ENCODE data around the gene NSMF.
"Not testable (repeated sequence)": the region's sequence is repeated elsewhere in the genome, so short reads cannot be mapped to it uniquely, and the experiment has no call there.

The NSMF gene

DNA sequence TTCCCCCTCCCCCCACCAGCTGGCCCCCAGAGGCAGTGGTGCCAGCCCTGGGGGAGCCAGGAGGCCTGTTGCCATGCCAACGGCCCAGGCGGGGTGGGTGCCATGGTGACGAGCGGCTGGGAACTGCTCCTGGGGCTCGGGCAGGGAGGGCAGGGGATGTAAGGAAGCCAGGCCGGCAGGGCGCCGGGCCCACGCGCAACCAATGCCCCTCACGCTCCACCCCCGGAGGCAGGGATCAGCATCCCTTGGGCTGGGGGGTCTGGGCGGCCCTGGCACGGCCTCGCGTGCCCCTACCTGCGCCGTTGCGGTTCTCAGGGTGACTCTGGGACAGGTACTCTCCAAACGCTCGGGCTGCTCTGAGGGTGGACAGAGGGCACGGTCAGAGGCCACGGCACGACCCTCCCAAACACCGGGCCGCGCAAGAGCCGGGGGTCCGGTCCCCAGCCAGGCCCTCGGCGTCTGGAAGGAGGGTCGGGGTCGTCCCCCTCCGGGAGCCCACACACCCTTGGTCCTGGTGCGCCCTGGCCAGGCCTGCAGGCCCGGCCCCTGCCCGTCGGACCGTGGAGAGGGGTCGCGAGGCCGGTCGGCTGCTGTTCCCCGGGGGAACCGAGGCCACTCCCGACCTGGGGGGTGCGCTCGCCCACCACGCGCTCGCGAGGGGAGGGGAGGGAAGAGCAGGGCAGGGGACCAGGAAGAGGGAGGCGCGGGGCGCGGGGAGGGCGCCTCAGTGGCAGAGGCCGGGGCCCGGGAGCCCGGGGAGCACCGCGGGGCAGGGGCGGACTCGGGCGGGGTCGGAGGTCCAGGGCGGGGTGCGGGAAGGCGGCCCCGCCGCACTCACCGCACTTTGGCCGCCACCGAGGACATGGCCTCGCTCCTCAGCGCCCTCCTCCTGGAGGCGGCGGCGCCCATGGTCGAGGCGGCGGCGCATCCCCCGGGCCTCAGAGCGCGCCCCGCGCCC, 661 bp downstream of the NSMF start:
- DNase-seq (ENCODE audit: low read depth), result no peak

DNA sequence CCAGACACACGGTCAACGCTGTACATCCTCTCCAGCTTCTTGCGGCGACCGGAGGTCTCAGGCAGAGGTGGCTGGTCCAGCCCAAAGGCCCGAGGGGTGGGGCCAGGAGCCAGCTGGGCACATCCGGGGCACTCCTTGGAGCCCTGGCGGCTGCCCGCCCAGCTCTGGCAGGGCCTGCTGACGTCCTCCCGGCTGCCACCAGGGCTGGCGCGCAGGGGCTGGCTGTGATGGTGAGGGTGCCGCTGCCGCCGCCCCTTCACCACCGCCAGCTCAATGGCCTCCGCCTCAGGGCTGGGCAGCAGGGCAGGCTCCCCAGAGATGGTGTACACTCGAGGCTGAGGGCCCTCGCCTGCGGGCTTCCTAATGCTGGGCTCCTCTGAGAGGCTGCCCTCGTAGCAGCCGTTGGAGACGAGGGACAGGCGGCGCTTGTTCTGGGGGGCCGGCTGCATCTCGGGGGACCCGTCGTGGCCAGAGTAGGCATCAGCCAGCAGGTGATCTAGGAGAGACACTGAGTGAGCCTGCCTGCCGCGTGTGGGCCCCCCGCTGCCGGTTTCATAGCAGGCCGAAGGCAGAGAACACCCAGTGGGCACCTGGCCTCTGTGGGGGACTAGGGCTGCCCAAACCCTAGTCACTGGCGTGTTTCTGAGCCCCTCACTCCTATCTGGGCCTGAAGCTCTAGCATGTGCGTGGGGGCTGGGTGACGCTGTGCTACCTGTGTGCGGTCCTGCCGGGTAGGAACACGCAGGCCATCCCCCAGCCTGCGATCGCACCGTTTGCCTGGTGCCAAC, 1.5 kb downstream of the NSMF start:
- DNase-seq (ENCODE audit: low read depth), result no peak

DNA sequence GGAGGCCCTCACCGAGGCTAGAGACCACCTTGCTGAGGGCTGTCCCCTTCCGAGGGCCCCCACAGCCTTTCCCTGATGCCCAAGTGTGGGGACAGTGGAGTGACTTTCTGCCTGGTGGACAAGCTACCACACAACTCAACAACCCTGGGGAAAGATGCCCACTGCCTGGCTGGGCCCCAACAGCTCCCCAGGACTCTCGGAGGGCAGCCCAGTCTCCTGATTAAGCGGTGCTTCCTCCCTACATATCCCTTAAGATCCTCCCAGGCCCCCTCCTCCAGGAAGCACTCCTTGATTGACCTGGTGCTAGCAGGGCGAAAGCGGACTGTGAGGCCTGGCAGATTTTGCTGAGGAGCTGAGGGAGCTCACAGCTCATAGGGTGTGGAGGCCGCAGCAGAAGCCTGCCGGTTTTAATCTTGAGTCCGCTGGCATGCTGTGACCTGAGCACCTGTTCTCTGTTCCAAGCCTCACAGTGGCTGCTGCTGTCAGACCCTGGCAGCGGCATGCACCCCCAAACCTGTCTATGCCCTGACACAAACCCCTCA, 2.2 kb downstream of the NSMF start:
- DNase-seq (ENCODE audit: low read depth), result no peak

DNA sequence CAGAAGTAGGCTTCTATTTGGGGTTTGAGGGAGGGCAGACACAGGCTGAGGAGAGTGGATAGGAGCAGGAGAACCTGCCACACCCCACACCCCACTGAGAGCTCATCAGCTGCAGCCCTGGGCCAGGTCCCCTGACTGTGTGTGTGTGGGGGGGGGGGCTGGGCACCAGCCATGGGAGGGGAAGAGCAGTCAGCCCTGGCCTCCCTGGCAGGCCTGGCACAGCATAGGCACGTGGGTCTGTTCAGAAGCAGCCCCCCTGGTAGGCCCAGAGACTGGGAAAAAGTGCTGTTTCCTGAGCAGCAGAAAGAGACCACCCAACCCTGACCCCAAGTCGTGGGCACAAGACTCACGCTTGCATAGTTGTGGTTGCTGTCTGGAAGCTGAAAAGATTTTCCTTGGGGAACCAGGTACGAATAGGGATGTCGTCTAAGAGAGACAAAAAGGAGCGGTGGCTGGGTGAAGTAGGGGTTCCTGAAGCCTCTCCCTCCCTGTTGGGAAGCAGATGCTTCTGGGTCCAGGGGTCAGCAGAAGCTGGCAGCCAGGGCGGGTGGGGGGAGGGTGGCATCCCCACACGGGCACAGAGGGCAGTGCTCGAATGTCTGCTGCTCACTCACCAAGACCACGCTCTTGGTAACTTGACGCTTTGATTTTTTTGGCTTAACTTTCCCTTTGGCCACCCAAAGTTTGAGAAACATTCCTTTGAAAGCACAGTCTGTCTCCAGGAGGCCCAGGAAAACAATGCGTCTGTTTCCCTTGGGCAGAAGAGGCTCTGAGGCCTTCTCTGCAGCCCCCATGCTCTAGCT, 2.9 kb downstream of the NSMF start:
- no peak for DNase-seq (ENCODE audit: low read depth)

DNA sequence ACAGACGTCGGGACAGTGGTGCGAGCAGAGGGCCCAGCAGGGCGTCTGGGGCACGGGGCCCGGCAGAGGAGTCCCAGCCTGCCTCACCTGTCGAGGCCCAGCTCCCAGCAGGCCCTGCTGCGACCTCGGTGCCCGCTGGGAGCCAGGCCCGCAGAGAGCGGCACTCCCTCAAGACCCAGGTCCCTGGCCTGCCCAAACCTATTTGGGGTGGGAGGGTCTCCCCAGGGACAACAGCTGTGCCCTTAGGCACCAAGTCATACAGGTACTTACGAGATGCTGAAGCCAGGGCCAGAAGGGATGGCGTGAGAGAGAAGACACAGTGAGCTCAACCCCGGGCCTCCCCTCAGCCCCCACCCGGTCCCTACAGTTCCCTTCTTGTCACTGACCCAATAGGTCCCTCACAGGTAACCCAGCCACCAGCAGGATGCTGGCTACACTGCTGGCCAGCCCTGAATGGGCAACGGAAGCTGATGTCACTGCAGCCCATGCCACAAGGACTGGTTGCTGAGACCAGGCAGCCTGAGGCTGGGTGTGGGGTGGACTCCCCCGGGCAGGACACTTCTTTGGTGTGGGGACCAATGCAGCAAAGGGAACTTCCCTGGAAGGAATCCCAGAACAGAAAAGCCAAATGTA, 3.7 kb downstream of the NSMF start:
- no peak for DNase-seq (ENCODE audit: low read depth)

DNA sequence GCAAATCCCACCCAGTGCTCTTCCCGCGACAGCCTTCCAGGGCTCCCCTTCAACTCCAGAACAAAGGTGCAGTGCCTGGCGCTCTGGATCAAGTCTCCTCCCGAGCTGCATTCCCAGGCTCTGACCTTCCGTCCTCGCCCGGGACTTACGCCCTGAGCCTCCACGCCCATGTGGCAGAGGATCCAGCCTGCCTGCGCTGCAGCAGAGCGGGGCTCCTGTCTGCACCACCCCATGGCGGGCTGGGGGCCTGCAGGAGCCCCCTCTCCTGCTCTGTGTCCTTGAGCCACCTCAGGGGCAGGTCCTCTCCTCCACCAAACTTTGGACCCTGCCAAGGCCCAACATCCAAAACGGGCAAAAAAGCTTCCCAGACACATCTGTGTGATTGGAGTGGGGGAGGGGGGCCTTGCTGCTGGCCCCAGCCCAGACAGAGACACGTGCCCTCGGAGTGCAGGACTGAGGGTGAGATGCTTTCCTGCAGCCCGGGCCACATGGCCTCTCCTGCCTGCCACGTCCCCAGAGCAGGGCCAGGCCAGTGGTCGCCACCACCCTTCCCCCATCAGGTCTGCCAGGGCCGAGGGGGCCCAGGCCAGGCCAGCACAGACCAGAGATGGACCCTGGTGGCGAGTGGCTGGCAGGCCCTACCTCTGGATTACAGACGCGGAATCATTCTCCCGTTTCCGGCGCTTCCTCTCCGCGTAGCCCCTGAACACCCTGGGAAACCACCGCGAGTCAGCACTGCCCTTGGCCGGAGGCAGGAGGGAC, 4.4 kb downstream of the NSMF start:
- no peak for DNase-seq (ENCODE audit: low read depth)

DNA sequence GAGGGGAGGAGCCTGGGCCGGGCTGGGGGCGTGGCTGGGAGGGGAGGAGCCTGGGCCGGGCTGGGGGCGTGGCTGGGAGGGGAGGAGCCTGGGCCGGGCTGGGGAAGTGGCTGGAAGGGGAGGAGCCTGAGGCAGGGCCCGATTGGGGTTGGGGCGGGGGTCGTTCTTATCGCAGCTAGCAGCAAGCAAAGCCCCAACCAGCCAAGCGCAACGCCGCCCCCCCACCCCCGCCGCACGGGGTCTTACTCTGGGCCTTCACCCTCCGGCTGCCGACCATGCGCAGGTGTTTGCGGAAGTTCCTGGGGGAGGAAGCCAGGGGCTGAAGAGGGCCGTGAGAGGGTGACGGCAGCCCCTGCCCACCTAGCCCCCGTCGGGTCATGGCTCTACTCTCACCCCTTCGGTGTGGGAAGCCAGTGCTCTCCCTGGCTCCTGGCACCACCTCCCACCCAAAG, 5.0 kb downstream of the NSMF start:
- no peak for DNase-seq (ENCODE audit: low read depth)

DNA sequence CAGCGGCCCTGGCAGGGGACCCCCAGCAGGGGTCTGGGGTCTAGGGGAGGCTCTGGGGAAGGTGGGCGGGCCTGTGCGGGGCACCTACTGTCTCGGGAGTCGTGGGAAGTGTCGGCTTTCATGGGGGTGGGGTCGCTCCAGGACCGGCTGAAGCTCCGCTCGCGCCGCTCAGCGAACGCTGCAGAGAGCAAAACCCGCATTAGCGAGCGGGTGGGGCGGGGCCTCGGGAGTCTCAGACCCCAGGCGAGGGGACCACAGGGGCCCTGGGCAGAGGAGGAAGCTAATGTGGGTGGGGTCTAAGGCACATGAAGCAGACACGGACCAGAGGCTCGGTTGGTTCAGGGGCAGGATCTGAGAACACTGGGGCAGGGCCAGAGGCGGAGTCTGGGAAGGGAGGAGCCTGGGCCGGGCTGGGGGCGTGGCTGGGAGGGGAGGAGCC, 5.5 kb downstream of the NSMF start:
- DNase-seq (ENCODE audit: low read depth), result no peak

DNA sequence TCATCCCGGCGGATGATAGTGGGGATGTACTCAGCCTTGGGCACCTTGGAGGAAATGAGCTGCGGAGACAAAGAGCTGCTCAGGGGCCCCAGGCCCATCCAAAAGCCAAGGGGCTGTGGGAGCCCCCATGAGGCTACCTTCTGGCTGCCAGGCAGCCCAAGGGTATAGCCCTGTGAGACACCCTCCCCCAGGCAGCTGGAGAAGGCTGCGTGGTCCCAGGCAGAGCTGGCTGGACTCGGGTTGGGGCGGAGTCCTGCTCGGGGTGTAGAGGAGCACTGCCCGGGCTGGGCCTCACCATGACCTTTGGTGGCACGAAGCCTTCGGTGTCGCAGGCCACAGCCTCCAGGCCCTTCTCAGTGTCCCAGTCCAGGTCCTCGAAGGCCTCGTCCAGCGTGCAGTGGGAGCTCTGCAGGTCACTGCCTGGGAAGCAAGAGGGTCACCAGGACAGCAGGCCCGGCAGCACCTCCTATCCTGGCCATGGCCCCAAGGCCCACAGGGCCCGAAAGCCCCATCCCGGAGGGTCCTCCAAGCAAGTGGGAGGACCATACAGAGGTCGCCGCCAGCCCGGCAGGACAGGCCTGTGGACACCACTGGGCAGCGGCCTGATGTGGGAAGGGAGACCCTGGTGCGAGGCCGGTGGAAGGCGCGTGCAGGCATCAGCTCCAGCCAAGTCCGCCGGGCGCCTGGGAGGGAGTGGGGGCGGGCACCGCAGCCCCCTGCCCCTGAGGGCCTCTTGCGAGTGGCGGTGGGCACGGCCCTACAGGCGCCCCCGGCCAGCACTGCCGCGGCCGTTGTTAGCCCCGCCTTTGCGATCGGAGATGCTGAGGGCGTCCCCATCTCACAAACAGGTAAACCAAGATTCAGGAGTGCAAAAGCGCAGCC, 6.1 kb downstream of the NSMF start:
- DNase-seq (ENCODE audit: low read depth), result no peak

DNA sequence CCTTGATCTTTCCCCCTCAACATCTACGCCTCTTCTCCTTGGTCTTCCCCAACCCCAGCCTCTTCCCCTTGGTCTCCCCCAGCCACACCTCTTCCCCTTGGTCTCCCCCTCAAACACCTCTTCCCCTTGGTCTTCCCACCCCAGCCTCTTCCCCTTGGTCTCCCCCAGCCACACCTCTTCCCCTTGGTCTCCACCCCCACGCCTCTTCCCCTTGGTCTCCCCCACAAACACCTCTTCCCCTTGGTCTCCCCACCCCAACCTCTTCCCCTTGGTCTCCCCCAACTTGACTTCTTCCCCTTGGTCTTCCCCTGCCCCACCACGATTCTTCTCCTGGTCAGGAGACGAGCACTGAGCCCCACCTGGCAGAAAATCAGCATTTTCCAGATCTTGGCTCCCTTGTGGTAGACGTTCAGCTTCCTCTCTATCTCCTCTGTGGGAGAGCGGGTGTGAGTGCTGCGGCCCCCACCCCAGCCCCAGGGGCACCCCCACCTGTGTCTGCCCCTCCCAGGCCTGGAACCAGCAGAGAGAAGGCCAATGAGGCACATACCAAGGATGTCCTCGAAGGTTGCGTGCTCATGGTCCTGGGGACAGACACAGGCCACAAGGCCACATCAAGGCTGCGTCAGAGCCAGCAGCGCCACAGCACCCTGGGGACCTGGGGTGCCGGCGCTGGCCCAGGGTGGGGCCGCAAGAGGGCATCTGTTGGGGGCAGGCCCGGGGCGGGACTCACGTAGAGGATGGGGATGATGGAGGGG, 7.0 kb downstream of the NSMF start:
- no peak for DNase-seq (ENCODE audit: low read depth)

DNA sequence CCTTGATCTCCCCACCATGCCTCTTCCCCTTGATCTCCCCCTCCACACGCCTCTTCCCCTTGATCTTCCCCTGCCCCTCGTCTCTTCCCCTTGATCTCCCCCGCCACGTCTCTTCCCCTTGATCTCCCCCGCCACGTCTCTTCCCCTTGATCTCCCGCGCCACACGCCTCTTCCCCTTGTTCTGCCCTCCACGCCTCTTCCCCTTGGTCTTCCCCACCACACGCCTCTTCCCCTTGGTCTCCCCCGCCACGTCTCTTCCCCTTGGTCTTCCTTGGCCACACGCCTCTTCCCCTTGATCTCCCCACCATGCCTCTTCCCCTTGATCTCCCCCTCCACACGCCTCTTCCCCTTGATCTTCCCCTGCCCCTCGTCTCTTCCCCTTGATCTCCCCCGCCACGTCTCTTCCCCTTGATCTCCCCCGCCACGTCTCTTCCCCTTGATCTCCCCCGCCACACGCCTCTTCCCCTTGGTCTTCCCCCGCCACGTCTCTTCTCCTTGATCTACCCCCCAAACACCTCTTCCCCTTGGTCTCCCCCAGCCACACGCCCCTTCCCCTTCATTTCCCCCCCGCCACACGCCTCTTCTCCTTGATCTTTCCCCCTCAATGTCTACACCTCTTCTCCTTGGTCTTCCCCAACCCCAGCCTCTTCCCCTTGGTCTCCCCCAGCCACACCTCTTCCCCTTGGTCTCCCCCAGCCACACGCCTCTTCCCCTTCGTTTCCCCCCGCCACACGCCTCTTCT, 7.7 kb downstream of the NSMF start:
- not testable (repeated sequence) for DNase-seq (ENCODE audit: low read depth)

DNA sequence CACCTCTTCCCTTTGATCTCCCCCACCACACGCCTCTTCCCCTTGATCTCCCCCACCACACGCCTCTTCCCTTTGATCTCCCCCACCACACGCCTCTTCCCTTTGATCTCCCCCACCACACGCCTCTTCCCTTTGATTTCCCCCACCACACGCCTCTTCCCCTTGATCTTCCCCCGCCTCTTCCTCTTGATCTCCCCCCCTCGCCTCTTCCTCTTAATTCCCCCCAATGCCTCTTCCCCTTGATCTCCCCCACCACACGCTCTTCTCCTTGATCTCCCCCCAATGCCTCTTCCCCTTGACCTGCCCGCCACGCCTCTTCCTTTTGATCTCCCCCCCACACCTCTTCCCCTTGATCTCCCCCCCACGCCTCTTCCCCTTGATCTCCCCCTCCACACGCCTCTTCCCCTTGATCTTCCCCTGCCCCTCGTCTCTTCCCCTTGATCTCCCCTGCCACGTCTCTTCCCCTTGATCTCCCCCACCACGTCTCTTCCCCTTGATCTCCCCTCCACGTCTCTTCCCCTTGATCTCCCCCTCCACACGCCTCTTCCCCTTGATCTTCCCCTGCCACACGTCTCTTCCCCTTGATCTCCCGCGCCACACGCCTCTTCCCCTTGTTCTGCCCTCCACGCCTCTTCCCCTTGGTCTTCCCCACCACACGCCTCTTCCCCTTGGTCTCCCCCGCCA, 8.5 kb downstream of the NSMF start:
- DNase-seq (ENCODE audit: low read depth), result not testable (repeated sequence)

DNA sequence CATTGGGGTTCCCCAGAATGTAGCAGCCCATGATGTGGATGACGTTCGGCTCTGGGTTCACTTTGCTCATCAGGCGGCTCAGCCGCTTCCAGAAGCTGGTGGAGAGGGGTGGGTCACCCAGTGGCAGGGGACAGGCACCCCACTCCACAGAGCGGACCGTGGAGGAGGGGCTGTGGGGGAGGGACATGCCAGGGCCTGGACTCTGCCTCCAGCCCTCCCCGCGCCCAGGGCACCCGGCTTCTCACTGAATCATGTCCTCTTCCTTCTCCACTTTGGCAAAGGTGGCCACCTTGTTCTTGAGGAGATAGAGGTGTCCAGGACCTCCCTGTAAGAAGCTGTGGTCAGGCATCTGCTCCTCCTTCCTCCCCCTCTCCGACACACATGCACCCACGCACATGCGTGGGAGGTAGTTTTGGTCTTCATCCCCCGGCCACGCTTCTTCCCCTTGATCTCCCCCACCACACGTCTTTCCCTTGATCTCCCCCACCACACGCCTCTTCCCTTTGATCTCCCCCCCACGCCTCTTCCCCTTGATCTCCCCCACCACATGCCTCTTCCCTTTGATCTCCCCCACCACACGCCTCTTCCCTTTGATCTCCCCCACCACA, 9.1 kb downstream of the NSMF start:
- no peak for DNase-seq (ENCODE audit: low read depth)

DNA sequence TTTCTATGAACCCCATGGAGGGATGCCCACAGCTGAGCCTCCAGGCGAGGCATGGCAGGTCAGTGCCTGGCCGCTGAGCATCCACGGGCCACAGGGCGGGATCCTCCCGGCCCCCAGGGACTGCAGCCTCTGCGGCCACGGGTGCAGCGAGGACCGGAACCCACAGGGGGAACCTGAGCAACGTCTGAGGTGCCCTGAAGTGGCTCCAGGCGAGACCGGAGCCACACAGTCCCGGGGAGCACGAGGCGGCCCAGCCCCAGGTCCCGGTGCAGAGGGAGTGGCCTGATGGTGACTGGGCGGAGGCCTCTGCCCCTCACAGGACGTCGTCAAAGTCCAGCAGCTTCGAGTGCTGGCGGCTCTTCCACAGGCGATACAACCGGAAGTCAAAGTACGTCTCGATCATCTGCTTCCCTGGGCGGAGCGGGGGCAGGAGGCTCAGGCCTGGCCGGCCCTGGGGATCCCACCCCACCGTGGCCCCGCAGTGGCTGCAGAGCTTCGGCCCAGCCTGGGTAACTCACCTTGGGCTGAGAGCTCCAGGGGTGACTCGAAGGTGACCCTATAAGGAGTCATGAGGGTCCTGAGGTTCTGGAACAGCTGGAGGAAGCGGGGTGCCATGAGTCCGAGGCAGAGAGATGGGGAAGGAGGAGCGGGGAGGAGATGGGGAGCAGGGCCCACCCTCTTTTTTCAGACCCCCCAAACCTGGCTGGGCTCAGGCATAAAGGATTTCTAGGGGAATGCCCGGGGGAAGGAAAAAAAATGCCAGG, 9.9 kb downstream of the NSMF start:
- DNase-seq (ENCODE audit: low read depth), result no peak

DNA sequence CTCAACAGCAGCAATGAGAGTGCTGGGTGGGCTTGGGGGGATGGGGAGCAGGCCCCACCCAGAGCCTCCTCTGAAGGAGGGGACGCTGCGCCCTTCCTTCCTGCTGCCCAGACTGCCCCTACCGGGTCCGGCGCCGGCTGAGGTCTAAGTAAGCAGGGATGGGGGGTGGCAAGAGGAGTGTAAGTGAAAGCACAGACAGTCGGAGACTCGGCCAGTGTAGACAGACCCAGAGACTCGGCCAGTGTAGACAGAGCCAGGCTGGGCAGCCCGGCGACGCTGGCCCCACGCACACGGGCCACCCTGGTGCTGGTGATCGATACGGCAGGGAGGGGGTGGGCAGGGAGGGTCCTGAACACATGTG, 10.6 kb downstream of the NSMF start:
- DNase-seq (ENCODE audit: low read depth), result no peak
